K562 (cell line): Measurements from ENCODE around the gene FDPS. TPM values are rescaled to one million over a fixed set of nuclear protein-coding genes. Genes with fewer than 3 reads are reported as not detected.

ENCODE experiments used
- BRD4 ChIP-seq: fragments of 200-600 bp; sonication (generic); IDR thresholded peaks from 2 replicates; pipeline ENCODE4 v1.6.1; 2017; ENCODE audit warnings: inconsistent platforms
- ELF1 ChIP-seq: fragments of 200-800 bp; sonication (Bioruptor generic); IDR thresholded peaks from 2 replicates; pipeline ENCODE4 v1.6.1; 2016; ENCODE audit warnings: missing genetic modification characterization, missing compliant biosample characterization
- HNRNPK ChIP-seq: fragments of 200-400 bp; formaldehyde crosslinking; IDR thresholded peaks from one replicate; pipeline ENCODE4 v1.6.1; 2018; ENCODE audit warnings: mild to moderate bottlenecking, low read depth, low read length; ENCODE audit not compliant: poor library complexity, severe bottlenecking
- ILK ChIP-seq: fragments of 450-650 bp; IDR thresholded peaks from 2 replicates; pipeline ENCODE4 v1.6.1; 2016; ENCODE audit warnings: missing genetic modification characterization, low read depth, mild to moderate bottlenecking, missing compliant biosample characterization, moderate library complexity, borderline replicate concordance
- KDM2B ChIP-seq: fragments of 250-450 bp; sonication (Bioruptor Pico); IDR thresholded peaks from 2 replicates; pipeline ENCODE4 v1.8.0; 2021; ENCODE audit warnings: mild to moderate bottlenecking, moderate library complexity
- NR3C1 ChIP-seq: sonication (generic); formaldehyde crosslinking; IDR thresholded peaks from 2 replicates; pipeline ENCODE4 v1.8.1; 2022; ENCODE audit warnings: missing genetic modification reagents
- POLR2G ChIP-seq: fragments of 200-400 bp; formaldehyde crosslinking; IDR thresholded peaks from 2 replicates; pipeline ENCODE4 v1.6.1; 2017; ENCODE audit warnings: low read depth, mild to moderate bottlenecking, antibody characterized with exemption, low read length, moderate library complexity
- RBM22 ChIP-seq: fragments of 200-400 bp; formaldehyde crosslinking; IDR thresholded peaks from 2 replicates; pipeline ENCODE4 v1.6.1; 2018; ENCODE audit warnings: low read length, low read depth; ENCODE audit not compliant: poor library complexity, severe bottlenecking
- SOX6 ChIP-seq: fragments of 450-650 bp; IDR thresholded peaks from 2 replicates; pipeline ENCODE4 v1.6.1; 2014; ENCODE audit warnings: mild to moderate bottlenecking
- SREBF2 ChIP-seq: sonication (generic); formaldehyde crosslinking; IDR thresholded peaks from 2 replicates; pipeline ENCODE4 v1.4.0; 2020; ENCODE audit warnings: mild to moderate bottlenecking, missing genetic modification reagents
- SRSF3 ChIP-seq: fragments of 200-400 bp; formaldehyde crosslinking; IDR thresholded peaks from 2 replicates; pipeline ENCODE4 v1.6.1; 2016; ENCODE audit warnings: mild to moderate bottlenecking, low read length, moderate library complexity; ENCODE audit not compliant: insufficient read depth
- ZNF174 ChIP-seq: fragments of 250-450 bp; sonication (Bioruptor Pico); IDR thresholded peaks from 2 replicates; pipeline ENCODE4 v1.4.0; 2020; ENCODE audit warnings: mild to moderate bottlenecking
- ZNF584 ChIP-seq: fragments of 200-800 bp; sonication (Bioruptor generic); IDR thresholded peaks from 2 replicates; pipeline ENCODE4 v1.6.1; 2016; ENCODE audit warnings: low read depth, mild to moderate bottlenecking, missing genetic modification characterization, missing compliant biosample characterization
- polyA plus RNA-seq, 8 experiments: library from polyadenylated mRNA; depleted of rRNA in 4 of 8; stranded (reverse) in 5 of 8; unstranded in 3 of 8; fragments of >200 nt; fragmentation: Nextera tagmentation in 2 of 8; fragmentation: Illumina TruSeq in 1 of 8; extraction: Ambion mirVana in 2 of 8; extraction: Trizol in 1 of 8; gene quantifications; 2 replicates each; pipeline versions ENCODE4 v1.2.1 to v1.2.3, GENCODE V29; 2011 to 2014; ENCODE audit warnings: inconsistent platforms in 1 of 8, missing spikeins in 1 of 8
- total RNA-seq, 7 experiments: library from RNA; depleted of rRNA in 6 of 7; stranded (reverse); fragments of >200 nt in 6 of 7; fragmentation: Illumina TruSeq in 2 of 7; extraction: Trizol in 2 of 7; gene quantifications; 2 replicates each; pipeline versions ENCODE4 v1.2.1 to v1.2.3, GENCODE V29; 2011 to 2021; ENCODE audit warnings: low replicate concordance in 1 of 7
- TF ChIP-seq, protein P1 (sequence below): fragments of 450-650 bp; conservative IDR thresholded peaks from 2 replicates; pipeline ENCODE4 v1.6.1; 2016; ENCODE audit warnings: missing genetic modification characterization, low read depth, mild to moderate bottlenecking, control low read depth, missing compliant biosample characterization
- TF ChIP-seq, protein P2 (sequence below): fragments of 450-650 bp; IDR thresholded peaks from 2 replicates; pipeline ENCODE4 v1.6.1; 2016; ENCODE audit warnings: antibody characterized with exemption
- TF ChIP-seq, protein P3 (sequence below): fragments of 450-650 bp; IDR thresholded peaks from 2 replicates; pipeline ENCODE4 v1.6.1; 2016; ENCODE audit warnings: low read depth, mild to moderate bottlenecking, moderate library complexity
- TF ChIP-seq, protein P4 (sequence below), 2 experiments: IDR thresholded peaks in 1 of 2; conservative IDR thresholded peaks in 1 of 2; 2 replicates each; pipeline ENCODE4 v1.6.1; 2016; ENCODE audit warnings: low read depth in 2 of 2, mild to moderate bottlenecking in 1 of 2, missing compliant biosample characterization in 1 of 2, missing genetic modification characterization in 1 of 2, moderate library complexity in 1 of 2
- TF ChIP-seq, protein P5 (sequence below), 3 experiments: IDR thresholded peaks in 2 of 3; conservative IDR thresholded peaks in 1 of 3; 2 replicates each; pipeline ENCODE4 v1.5.1; 2011 to 2012; ENCODE audit warnings: low read length in 3 of 3, mild to moderate bottlenecking in 3 of 3, control low read depth in 2 of 3, improper control_type of control experiment in 1 of 3, inconsistent platforms in 1 of 3, low read depth in 1 of 3, mixed read lengths in 1 of 3, moderate library complexity in 1 of 3; ENCODE audit not compliant: insufficient read depth in 2 of 3

The FDPS gene
- total and polyA plus RNA-seq, 9 of the 15 experiments (the other 6 are each of a cell fraction or from before 2014, with no cell fraction given): 247 to 884 (median 360) TPM

DNA sequence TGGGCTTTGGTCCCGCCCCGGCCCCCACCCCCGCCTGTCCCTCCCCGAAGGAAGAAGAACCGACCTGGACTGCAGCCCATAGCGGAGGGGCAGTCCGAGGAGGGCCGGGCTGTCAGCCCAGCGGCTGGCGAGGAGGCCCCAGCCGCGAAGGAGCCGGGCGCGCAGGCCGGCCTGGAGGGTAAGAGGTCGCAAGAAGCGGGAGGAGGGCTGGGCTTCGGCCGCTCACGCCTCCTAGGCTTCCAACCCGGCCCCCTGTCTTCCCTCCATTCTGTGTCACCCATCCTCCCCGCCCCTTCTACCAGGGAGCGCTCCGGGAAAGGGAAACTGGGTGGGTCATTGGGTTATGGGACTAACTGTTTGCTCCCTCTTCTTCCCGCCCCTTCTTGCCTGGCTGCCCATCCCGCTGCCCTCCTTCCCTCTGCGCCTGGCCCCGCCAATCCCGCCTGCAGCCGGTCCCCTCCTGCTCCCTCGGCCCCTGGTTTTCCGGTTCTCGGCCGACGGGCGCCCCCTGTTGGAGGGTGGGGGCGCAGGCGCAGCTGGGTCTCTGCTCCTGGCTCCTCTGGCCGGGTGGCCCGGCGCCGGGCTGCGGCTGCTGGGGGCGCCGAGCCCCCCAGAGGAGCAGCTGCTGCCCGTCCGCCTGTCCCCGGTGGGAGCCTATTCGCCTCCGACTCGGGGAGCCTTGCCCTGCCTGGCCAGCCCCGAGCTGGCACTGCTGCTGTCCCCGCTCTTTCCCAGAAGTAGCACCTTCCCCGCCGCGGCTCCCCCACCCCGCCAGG is 14.5 kb downstream of the FDPS start (continued):
- TF ChIP-seq, protein P1, sequence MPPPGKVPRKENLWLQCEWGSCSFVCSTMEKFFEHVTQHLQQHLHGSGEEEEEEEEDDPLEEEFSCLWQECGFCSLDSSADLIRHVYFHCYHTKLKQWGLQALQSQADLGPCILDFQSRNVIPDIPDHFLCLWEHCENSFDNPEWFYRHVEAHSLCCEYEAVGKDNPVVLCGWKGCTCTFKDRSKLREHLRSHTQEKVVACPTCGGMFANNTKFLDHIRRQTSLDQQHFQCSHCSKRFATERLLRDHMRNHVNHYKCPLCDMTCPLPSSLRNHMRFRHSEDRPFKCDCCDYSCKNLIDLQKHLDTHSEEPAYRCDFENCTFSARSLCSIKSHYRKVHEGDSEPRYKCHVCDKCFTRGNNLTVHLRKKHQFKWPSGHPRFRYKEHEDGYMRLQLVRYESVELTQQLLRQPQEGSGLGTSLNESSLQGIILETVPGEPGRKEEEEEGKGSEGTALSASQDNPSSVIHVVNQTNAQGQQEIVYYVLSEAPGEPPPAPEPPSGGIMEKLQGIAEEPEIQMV (tag): no peak
- TF ChIP-seq, protein P2, sequence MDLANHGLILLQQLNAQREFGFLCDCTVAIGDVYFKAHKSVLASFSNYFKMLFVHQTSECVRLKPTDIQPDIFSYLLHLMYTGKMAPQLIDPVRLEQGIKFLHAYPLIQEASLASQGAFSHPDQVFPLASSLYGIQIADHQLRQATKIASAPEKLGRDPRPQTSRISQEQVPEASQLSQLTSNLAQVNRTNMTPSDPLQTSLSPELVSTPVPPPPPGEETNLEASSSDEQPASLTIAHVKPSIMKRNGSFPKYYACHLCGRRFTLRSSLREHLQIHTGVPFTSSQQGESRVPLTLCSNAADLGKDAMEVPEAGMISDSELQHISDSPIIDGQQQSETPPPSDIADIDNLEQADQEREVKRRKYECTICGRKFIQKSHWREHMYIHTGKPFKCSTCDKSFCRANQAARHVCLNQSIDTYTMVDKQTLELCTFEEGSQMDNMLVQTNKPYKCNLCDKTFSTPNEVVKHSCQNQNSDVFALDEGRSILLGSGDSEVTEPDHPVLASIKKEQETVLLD: peak; percentile 68; the same call in 1 of the 2 replicates
- TF ChIP-seq, protein P3, sequence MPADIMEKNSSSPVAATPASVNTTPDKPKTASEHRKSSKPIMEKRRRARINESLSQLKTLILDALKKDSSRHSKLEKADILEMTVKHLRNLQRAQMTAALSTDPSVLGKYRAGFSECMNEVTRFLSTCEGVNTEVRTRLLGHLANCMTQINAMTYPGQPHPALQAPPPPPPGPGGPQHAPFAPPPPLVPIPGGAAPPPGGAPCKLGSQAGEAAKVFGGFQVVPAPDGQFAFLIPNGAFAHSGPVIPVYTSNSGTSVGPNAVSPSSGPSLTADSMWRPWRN: no peak
- TF ChIP-seq RBM22 (peak; percentile 64), ELF1 (tag) (no peak), HNRNPK (peak; percentile 36), SREBF2 (no peak), ZNF174 (no peak), ILK (tag) (no peak), SRSF3 (no peak), ZNF584 (CRISPR knock-in tag) (no peak), KDM2B (CRISPR knock-in tag) (no peak), SOX6 (peak; percentile 21; the same call in 1 of the 2 replicates), POLR2G (peak; percentile 64), BRD4 (no peak), NR3C1 (CRISPR knock-in tag) (no peak)
- TF ChIP-seq, protein P4, sequence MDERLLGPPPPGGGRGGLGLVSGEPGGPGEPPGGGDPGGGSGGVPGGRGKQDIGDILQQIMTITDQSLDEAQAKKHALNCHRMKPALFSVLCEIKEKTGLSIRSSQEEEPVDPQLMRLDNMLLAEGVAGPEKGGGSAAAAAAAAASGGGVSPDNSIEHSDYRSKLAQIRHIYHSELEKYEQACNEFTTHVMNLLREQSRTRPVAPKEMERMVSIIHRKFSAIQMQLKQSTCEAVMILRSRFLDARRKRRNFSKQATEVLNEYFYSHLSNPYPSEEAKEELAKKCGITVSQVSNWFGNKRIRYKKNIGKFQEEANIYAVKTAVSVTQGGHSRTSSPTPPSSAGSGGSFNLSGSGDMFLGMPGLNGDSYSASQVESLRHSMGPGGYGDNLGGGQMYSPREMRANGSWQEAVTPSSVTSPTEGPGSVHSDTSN (CRISPR knock-in tag; IDR thresholded peaks at IDR 0.05; ENCODE audit: low read depth): no peak
- TF ChIP-seq, protein P4 (tag; conservative IDR thresholded peaks at IDR 0.05; ENCODE audit: low read depth): no peak
- TF ChIP-seq, protein P5, sequence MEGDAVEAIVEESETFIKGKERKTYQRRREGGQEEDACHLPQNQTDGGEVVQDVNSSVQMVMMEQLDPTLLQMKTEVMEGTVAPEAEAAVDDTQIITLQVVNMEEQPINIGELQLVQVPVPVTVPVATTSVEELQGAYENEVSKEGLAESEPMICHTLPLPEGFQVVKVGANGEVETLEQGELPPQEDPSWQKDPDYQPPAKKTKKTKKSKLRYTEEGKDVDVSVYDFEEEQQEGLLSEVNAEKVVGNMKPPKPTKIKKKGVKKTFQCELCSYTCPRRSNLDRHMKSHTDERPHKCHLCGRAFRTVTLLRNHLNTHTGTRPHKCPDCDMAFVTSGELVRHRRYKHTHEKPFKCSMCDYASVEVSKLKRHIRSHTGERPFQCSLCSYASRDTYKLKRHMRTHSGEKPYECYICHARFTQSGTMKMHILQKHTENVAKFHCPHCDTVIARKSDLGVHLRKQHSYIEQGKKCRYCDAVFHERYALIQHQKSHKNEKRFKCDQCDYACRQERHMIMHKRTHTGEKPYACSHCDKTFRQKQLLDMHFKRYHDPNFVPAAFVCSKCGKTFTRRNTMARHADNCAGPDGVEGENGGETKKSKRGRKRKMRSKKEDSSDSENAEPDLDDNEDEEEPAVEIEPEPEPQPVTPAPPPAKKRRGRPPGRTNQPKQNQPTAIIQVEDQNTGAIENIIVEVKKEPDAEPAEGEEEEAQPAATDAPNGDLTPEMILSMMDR (IDR thresholded peaks at IDR 0.05 in 2 of 3, conservative IDR thresholded peaks at IDR 0.05 in 1 of 3; ENCODE audit: insufficient read depth in 2 of 3, low read depth in 1 of 3, low read length in 3 of 3): peak; percentile 87 to 96 (median 89)
